Activated naive CD4-positive, alpha-beta T cell treated with anti-CD3 and anti-CD28 coated beads, Interleukin-2, amount 10 ng/mL, durations not matched to agents 7 days and 5 days (primary cell): ENCODE results near the gene TSEN15.

Experiments
- CTCF ChIA-PET: fragments of 350-600 bp; sonication (Branson Sonifier 250); formaldehyde crosslinking; loops from one replicate; lab custom pipeline; 2021; ENCODE audit warnings: antibody characterized with exemption; lab: Charles Lee
- DNase-seq: peaks from one replicate; pipeline ENCODE4 v3.0.0-alpha.2; 2020
- H3K27ac Mint-ChIP-seq: one replicate; pipeline ENCODE4 v1.8.0; 2021; ENCODE audit warnings: mild to moderate bottlenecking, moderate library complexity, mixed read lengths
- H3K27me3 Mint-ChIP-seq: one replicate; pipeline ENCODE4 v1.8.0; 2021; ENCODE audit warnings: mild to moderate bottlenecking, mixed read lengths
- H3K36me3 Mint-ChIP-seq: one replicate; pipeline ENCODE4 v1.8.0; 2021; ENCODE audit warnings: mixed read lengths
- H3K4me1 Mint-ChIP-seq: one replicate; pipeline ENCODE4 v1.8.0; 2021; ENCODE audit warnings: mixed read lengths
- H3K4me3 Mint-ChIP-seq: one replicate; pipeline ENCODE4 v1.8.0; 2021; ENCODE audit warnings: mild to moderate bottlenecking, moderate library complexity, mixed read lengths
- H3K9me3 Mint-ChIP-seq: one replicate; pipeline ENCODE4 v1.8.0; 2021; ENCODE audit warnings: mixed read lengths

Gene TSEN15

GRCh38 chr1:184051485-184052193, at the start of gene TSEN15:
TSEN15 (plus strand) TSS chr1:184051730; CDS start chr1:184051756, 26 bp downstream.
- Mint-ChIP-seq H3K36me3 (peaks cover 18% of the 10 kb centered on the region), H3K9me3 (no peaks in the 10 kb centered on the region), H3K27ac (peak within 1 kb of the TSS; percentile 98), H3K4me3 (peak within 1 kb of the TSS; percentile 98), H3K27me3 (peaks cover 24% of the 10 kb centered on the region), H3K4me1 (peaks cover 33% of the 10 kb centered on the region)
- peak; percentile 85 for DNase-seq
- CTCF ChIA-PET, result interaction anchor here (1.7 kb wide), 1 partner anchor 417 kb away, joined by 5 read pairs; no protein-coding TSS in a partner anchor

DNA sequence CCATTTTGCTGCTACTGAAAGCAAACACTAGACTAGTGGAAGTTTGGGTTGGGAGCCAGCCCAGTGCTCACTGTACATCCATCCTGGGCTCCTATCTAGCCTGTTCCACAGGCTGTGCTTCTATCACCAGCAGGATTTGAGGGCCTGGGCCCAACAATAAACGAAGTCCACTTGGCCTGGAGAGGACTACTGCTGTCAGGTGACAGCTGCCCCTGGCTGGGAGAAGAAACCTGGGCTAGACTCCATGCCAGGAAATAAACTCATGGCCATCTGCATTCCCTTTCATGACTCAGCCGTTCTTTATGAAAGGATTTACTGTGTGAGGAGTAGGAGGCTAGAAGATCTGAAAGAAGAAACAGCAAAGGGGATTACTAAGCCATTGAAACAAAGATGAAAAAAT, 49.5 kb upstream of the TSEN15 start:
- H3K4me1 Mint-ChIP-seq, result no peaks in the 10 kb centered on the region
- no peak overlapping the region for H3K27ac Mint-ChIP-seq
- H3K4me3 Mint-ChIP-seq, result no peak overlapping the region
- CTCF ChIA-PET, result interaction anchor here (0.7 kb wide), 1 partner anchor 534 kb away, joined by 3 read pairs; no protein-coding TSS in a partner anchor
- H3K27me3 Mint-ChIP-seq, result peaks cover 4% of the 10 kb centered on the region
- H3K36me3 Mint-ChIP-seq, result no peaks in the 10 kb centered on the region
- H3K9me3 Mint-ChIP-seq, result no peaks in the 10 kb centered on the region
- no peak for DNase-seq

- no peak overlapping the region for H3K4me3 Mint-ChIP-seq
- no peaks in the 10 kb centered on the region for H3K9me3 Mint-ChIP-seq
- CTCF ChIA-PET, result interaction anchor here (1.0 kb wide), 1 partner anchor 15 kb away, joined by 3 read pairs; no protein-coding TSS in a partner anchor
- H3K27me3 Mint-ChIP-seq, result peaks cover 11% of the 10 kb centered on the region
- no peaks in the 10 kb centered on the region for H3K4me1 Mint-ChIP-seq
- DNase-seq, result no peak
- H3K36me3 Mint-ChIP-seq, result no peaks in the 10 kb centered on the region
- no peak overlapping the region for H3K27ac Mint-ChIP-seq
These were observed 46.6 kb upstream of the TSEN15 start for GRCh38 chr1:184004935-184005334.

- H3K27ac Mint-ChIP-seq, result no peak overlapping the region
- no peak for DNase-seq
- CTCF ChIA-PET, result interaction anchor here (1.0 kb wide), 1 partner anchor 15 kb away, joined by 3 read pairs; no protein-coding TSS in a partner anchor
- no peak overlapping the region for H3K4me3 Mint-ChIP-seq
- H3K4me1 Mint-ChIP-seq, result no peaks in the 10 kb centered on the region
- H3K27me3 Mint-ChIP-seq, result peaks cover 11% of the 10 kb centered on the region
- no peaks in the 10 kb centered on the region for H3K9me3 Mint-ChIP-seq
- no peaks in the 10 kb centered on the region for H3K36me3 Mint-ChIP-seq
These were observed 46.0 kb upstream of the TSEN15 start for GRCh38 chr1:184005506-184005905.

GRCh38 chr1:184010788-184011187, 40.7 kb upstream of the TSEN15 start:
- no peaks in the 10 kb centered on the region for H3K4me1 Mint-ChIP-seq
- DNase-seq, result no peak
- H3K27me3 Mint-ChIP-seq, result peaks cover 32% of the 10 kb centered on the region
- no peak overlapping the region for H3K27ac Mint-ChIP-seq
- H3K9me3 Mint-ChIP-seq, result no peaks in the 10 kb centered on the region
- CTCF ChIA-PET, result no interaction called here
- H3K4me3 Mint-ChIP-seq, result no peak overlapping the region
- H3K36me3 Mint-ChIP-seq, result no peaks in the 10 kb centered on the region

DNA sequence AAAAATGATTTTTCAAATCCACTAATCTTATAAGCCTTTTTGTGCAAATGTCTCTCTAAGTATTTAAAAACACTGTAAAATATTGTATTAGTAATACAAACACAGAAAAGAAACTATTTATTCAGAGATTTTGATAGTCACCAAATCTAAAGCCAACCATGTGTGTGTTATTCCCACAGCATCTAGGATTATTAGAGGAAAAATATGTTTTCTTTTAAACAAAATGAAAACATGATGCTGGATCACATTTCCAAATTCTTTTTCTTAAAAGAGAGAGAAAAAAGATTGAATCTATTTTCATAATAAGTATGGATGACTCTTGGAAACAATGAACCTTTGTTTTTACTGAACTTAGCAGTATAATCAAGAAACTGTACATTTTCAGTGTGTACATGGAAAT, 39.3 kb upstream of the TSEN15 start:
- no peak overlapping the region for H3K27ac Mint-ChIP-seq
- no peaks in the 10 kb centered on the region for H3K36me3 Mint-ChIP-seq
- CTCF ChIA-PET, result no interaction called here
- DNase-seq, result no peak
- no peaks in the 10 kb centered on the region for H3K9me3 Mint-ChIP-seq
- H3K4me3 Mint-ChIP-seq, result no peak overlapping the region
- no peaks in the 10 kb centered on the region for H3K4me1 Mint-ChIP-seq
- H3K27me3 Mint-ChIP-seq, result peaks cover 32% of the 10 kb centered on the region

DNA sequence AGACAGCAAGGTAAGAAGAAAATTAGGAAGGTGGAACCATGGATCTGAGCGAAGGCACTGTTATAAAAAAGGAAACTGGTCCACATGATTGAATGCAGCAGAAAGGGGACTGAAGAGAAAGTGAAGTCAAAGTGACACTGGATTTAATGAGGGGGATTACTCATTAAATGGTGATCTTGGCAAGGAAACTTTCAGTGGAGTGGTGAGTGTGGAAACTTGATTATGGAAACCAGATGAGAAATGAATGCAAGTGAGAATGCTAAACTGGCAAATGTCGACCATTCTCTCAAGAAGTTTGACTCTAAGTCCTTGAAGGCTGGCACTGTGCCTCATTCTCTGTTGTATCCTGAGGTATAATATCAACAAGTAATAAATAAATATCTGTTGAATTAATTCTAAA, 37.3 kb upstream of the TSEN15 start:
- CTCF ChIA-PET, result no interaction called here
- H3K9me3 Mint-ChIP-seq, result no peaks in the 10 kb centered on the region
- DNase-seq, result no peak
- H3K4me1 Mint-ChIP-seq, result no peaks in the 10 kb centered on the region
- H3K36me3 Mint-ChIP-seq, result no peaks in the 10 kb centered on the region
- no peak overlapping the region for H3K4me3 Mint-ChIP-seq
- H3K27ac Mint-ChIP-seq, result no peak overlapping the region
- peaks cover 29% of the 10 kb centered on the region for H3K27me3 Mint-ChIP-seq

- no peak overlapping the region for H3K27ac Mint-ChIP-seq
- H3K36me3 Mint-ChIP-seq, result no peaks in the 10 kb centered on the region
- no peak for DNase-seq
- H3K4me3 Mint-ChIP-seq, result no peak overlapping the region
- CTCF ChIA-PET, result no interaction called here
- no peaks in the 10 kb centered on the region for H3K9me3 Mint-ChIP-seq
- no peaks in the 10 kb centered on the region for H3K4me1 Mint-ChIP-seq
- peaks cover 29% of the 10 kb centered on the region for H3K27me3 Mint-ChIP-seq
These were observed 35.4 kb upstream of the TSEN15 start for GRCh38 chr1:184016169-184016568.

DNA sequence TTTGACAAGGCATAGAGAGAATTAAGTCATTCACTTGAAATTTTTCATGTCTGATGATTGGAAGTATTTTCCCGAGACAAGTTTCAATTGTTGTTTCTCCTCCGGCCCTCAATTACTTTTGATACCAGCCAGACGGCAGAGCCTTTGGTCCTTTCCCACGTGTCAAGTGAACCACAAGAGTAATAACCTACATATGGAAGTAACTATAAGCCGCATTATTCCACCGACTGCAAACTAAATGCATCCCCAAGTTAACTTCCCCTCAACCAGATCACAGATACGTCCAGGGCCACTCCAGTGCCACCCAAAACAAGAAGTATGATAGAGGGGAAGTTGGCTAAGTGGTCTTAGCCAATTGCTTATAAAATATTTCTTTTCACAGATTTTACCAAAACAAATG, 34.2 kb upstream of the TSEN15 start:
- no peaks in the 10 kb centered on the region for H3K36me3 Mint-ChIP-seq
- no peak overlapping the region for H3K27ac Mint-ChIP-seq
- no peaks in the 10 kb centered on the region for H3K9me3 Mint-ChIP-seq
- H3K4me1 Mint-ChIP-seq, result no peaks in the 10 kb centered on the region
- CTCF ChIA-PET, result interaction anchor here (0.6 kb wide), 1 partner anchor 187 kb away, joined by 3 read pairs; no protein-coding TSS in a partner anchor
- peaks cover 29% of the 10 kb centered on the region for H3K27me3 Mint-ChIP-seq
- no peak for DNase-seq
- H3K4me3 Mint-ChIP-seq, result no peak overlapping the region

DNA sequence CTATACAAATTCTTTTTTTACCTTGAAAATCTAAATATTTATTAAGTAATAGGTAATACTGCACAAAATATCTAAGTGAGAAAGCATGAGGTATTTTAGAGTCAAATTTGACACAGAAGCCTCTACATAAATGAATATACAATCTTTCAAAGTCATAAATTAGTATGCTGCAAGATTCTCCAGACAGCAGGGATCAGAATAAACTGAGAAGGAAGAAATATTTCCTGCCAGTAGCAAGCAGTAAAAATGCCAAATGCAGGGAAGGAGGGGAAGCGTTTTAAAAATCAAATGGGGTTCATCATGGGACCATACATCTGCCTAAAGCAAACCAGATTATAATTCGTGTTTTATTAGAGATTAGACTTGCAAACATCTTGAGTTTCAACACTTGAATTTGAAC, 32.9 kb upstream of the TSEN15 start:
- H3K4me1 Mint-ChIP-seq, result no peaks in the 10 kb centered on the region
- H3K36me3 Mint-ChIP-seq, result no peaks in the 10 kb centered on the region
- no peak overlapping the region for H3K27ac Mint-ChIP-seq
- no peak overlapping the region for H3K4me3 Mint-ChIP-seq
- no peak for DNase-seq
- H3K9me3 Mint-ChIP-seq, result no peaks in the 10 kb centered on the region
- CTCF ChIA-PET, result no interaction called here
- H3K27me3 Mint-ChIP-seq, result peaks cover 27% of the 10 kb centered on the region

DNA sequence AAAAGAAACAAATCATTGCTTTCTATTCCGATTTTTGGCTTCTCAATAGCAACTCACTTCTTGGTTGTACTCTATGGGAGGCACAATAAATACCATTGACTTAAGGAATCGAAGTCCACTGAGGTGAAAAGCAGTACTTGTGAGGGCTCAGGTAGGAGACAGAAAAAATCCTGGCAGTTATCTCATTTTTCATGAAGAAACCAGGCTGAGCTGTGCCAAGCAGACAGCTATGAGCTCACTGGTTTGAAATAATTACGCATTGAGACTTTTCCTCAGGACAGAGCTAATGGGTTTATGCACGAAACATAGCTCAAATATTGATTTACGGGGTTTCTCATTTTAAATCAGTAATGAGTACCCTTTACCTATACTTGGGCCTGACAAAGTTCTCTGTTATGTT, 32.5 kb upstream of the TSEN15 start:
- CTCF ChIA-PET, result no interaction called here
- no peaks in the 10 kb centered on the region for H3K9me3 Mint-ChIP-seq
- no peak for DNase-seq
- no peak overlapping the region for H3K27ac Mint-ChIP-seq
- H3K27me3 Mint-ChIP-seq, result peaks cover 24% of the 10 kb centered on the region
- no peaks in the 10 kb centered on the region for H3K4me1 Mint-ChIP-seq
- no peak overlapping the region for H3K4me3 Mint-ChIP-seq
- no peaks in the 10 kb centered on the region for H3K36me3 Mint-ChIP-seq

- H3K27me3 Mint-ChIP-seq, result peaks cover 24% of the 10 kb centered on the region
- H3K4me3 Mint-ChIP-seq, result no peak overlapping the region
- H3K36me3 Mint-ChIP-seq, result no peaks in the 10 kb centered on the region
- H3K27ac Mint-ChIP-seq, result no peak overlapping the region
- no peaks in the 10 kb centered on the region for H3K4me1 Mint-ChIP-seq
- CTCF ChIA-PET, result no interaction called here
- no peaks in the 10 kb centered on the region for H3K9me3 Mint-ChIP-seq
- DNase-seq, result no peak
These were observed 32.0 kb upstream of the TSEN15 start for GRCh38 chr1:184019506-184019905.

- DNase-seq, result no peak
- Mint-ChIP-seq H3K4me1 (no peaks in the 10 kb centered on the region), H3K9me3 (no peaks in the 10 kb centered on the region), H3K36me3 (no peaks in the 10 kb centered on the region), H3K27me3 (peaks cover 21% of the 10 kb centered on the region), H3K27ac (no peak overlapping the region), H3K4me3 (no peak overlapping the region)
- CTCF ChIA-PET, result no interaction called here
These were observed 31.2 kb upstream of the TSEN15 start for GRCh38 chr1:184020328-184020727.

- CTCF ChIA-PET, result interaction anchor here (0.6 kb wide), 1 partner anchor 117 kb away, joined by 3 read pairs; no protein-coding TSS in a partner anchor
- no peaks in the 10 kb centered on the region for H3K9me3 Mint-ChIP-seq
- no peak overlapping the region for H3K27ac Mint-ChIP-seq
- no peak for DNase-seq
- no peak overlapping the region for H3K4me3 Mint-ChIP-seq
- H3K4me1 Mint-ChIP-seq, result no peaks in the 10 kb centered on the region
- H3K27me3 Mint-ChIP-seq, result peaks cover 17% of the 10 kb centered on the region
- no peaks in the 10 kb centered on the region for H3K36me3 Mint-ChIP-seq
These were observed 30.7 kb upstream of the TSEN15 start for GRCh38 chr1:184020855-184021254.

DNA sequence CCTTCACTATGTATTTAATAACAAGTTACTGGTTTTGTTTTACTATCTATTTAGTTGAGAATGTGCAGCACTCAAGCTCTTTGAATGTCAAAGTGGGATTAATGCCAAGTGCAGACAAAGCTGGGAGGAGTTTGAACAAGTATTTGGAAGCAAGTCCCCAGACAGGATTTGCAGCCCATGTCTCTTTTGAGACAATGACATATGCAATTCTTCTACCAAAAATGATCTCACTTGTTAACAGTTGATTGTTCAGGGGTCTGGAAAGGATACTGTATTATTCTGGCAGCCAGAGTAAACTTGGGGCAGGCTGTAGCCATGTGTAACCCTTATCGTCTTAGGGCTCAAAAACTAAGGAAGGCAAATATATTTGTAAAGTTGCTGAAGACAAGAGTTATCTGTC, 29.8 kb upstream of the TSEN15 start:
- no peak overlapping the region for H3K27ac Mint-ChIP-seq
- CTCF ChIA-PET, result no interaction called here
- no peaks in the 10 kb centered on the region for H3K9me3 Mint-ChIP-seq
- H3K4me3 Mint-ChIP-seq, result no peak overlapping the region
- no peaks in the 10 kb centered on the region for H3K36me3 Mint-ChIP-seq
- DNase-seq, result no peak
- H3K27me3 Mint-ChIP-seq, result peaks cover 17% of the 10 kb centered on the region
- no peaks in the 10 kb centered on the region for H3K4me1 Mint-ChIP-seq
